HG02943 (cell line): ENCODE measurements around the gene CCR9.

Source experiments
- ATAC-seq: cut with Tn5 transposase; IDR thresholded peaks from one replicate; pipeline ENCODE4 v1.9.1; 2021; ENCODE audit warnings: mild to moderate bottlenecking, low read depth, moderate library complexity; ENCODE audit not compliant: unreplicated experiment

CCR9 gene

DNA sequence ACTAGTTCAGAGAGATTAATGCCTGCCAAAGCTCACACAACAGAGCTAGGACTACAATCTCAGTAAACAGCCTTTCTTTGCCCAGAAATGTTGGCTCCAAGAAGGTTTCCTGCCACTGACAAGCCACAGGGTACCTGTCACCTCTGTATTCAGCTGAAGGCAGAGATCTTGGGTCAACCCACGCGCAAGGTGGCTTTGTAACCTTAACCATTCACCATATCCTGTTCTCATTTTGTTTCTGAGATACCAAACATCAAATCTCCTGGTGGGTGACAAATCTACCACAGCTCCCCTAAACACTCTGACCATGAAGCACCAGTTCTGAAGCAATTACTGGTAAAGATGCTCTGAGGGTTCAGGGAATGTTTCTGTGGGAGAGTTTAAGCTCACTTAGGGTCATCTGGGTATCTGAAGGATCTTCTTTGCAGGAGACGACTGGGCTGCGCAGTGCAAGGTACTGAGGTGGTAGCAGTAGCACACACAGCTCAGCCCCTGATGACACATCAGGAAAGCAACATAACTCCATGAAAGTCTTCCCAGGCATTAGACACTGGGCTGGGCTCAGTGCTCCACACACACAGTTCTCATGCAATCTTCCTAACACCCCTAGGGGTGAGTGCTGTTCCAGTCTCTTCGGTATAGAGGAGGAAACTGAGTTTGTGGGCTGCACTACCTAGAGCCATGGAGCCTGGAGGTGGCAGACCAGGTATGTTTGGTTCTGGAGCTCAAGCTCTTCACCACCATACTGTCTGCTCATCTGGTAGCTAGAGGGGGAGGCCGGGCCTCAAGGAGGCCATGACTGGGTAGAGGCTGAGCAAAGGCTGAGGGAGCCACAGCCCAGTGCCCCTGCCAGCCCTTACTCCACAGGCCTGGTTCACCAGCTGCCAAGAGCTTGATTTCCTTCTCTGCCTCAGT is 64.6 kb downstream of the CCR9 start:
- no peak for ATAC-seq

DNA sequence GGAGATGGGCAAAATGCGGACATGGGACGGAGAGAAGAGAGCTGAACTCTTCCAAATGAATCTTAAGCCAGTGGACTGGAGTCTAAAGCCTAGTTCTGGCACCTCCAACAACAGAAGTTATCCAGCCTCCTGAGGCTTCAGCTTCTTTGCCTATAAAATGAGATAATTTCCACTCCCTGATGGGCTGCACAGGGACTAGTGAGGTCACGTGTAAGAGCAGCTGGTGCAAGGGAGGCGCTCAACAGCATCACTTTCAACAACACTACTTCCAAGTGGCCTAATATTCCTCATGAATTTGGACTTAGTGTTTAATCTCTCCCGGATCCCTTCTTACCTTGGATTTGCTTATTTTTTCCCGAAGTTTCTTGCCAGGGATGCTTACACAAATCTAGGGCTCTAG is 65.6 kb downstream of the CCR9 start:
- ATAC-seq: no peak

DNA sequence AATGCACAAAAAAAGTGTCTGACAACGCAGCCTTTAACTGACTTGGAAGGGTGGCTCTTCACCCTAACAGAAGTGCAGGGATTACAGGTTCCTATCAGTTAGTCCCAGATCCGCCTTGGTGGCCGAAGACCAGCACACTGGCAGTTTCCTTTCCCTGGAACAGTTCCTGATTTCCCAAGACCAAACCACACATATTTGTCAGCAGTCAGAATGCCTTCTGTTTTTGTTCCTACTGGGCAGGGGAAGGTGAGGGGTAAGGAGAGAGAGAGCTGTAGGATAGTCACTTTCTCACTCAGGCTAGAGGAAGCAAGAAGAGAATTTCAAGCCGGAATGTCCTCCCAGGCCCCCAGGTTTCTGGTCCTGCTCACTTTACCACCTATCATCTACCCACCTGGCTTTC is 66.1 kb downstream of the CCR9 start:
- ATAC-seq: no peak
